HPDE6-E6E7 (cell line): ENCODE data around the gene WBP1L.
"Not testable (repeated sequence)": the region's sequence is repeated elsewhere in the genome, so short reads cannot be mapped to it uniquely, and the experiment has no call there.

Experiments used
- DNase-seq: peaks from one replicate; pipeline ENCODE4 v3.0.0; 2011; ENCODE audit warnings: missing footprints; ENCODE audit errors: extremely low spot score

WBP1L gene

GRCh38 chr10:102811346-102811745, 67.6 kb downstream of the WBP1L start:
- DNase-seq, result no peak

GRCh38 chr10:102812231-102812876, 68.6 kb downstream of the WBP1L start:
- DNase-seq, result no peak

GRCh38 chr10:102813017-102813541, 69.3 kb downstream of the WBP1L start:
- no peak for DNase-seq

GRCh38 chr10:102813734-102814452, 70.1 kb downstream of the WBP1L start:
- no peak for DNase-seq

- DNase-seq, result no peak
Observed at GRCh38 chr10:102814453-102814871, 70.7 kb downstream of the WBP1L start.

- no peak for DNase-seq
Observed at GRCh38 chr10:102814873-102815661, 71.3 kb downstream of the WBP1L start.

- no peak for DNase-seq
Observed at GRCh38 chr10:102815790-102816549, 72.2 kb downstream of the WBP1L start.

- no peak for DNase-seq
Observed at GRCh38 chr10:102817175-102817574, 73.4 kb downstream of the WBP1L start.

- no peak for DNase-seq
Observed at GRCh38 chr10:102819054-102819453, 75.3 kb downstream of the WBP1L start.

- DNase-seq, result not testable (repeated sequence)
Observed at GRCh38 chr10:102820008-102820407, 76.3 kb downstream of the WBP1L start.

- DNase-seq, result no peak
Observed at GRCh38 chr10:102822222-102822621, 78.5 kb downstream of the WBP1L start.

GRCh38 chr10:102824664-102825063, 80.9 kb downstream of the WBP1L start:
- no peak for DNase-seq

- DNase-seq, result no peak
Observed at GRCh38 chr10:102826148-102826796, 82.5 kb downstream of the WBP1L start.

GRCh38 chr10:102827597-102827975, 83.8 kb downstream of the WBP1L start:
- DNase-seq, result no peak

- DNase-seq, result no peak
Observed at GRCh38 chr10:102831322-102832071, 87.7 kb downstream of the WBP1L start.

- no peak for DNase-seq
Observed at GRCh38 chr10:102832248-102832647, 88.5 kb downstream of the WBP1L start.

GRCh38 chr10:102832987-102833386, 89.2 kb downstream of the WBP1L start:
- DNase-seq, result no peak

GRCh38 chr10:102834143-102834542, 90.4 kb downstream of the WBP1L start:
- no peak for DNase-seq

GRCh38 chr10:102835007-102835482, 91.3 kb downstream of the WBP1L start:
- peak; percentile 75 for DNase-seq

GRCh38 chr10:102837230-102837721, 93.5 kb downstream of the WBP1L start, which contains the start of gene CYP17A1:
TSS of gene CYP17A1 (minus strand) at chr10:102837413. CDS start at chr10:102837361, 52 bp downstream.
- no peak for DNase-seq
